GM18499 (cell line): Measurements from ENCODE around the gene JMJD6.
A peak's percentile ranks its signal among the peaks of the same experiment; 100 is the strongest.

Source experiments
- ATAC-seq: cut with Tn5 transposase; IDR thresholded peaks from one replicate; pipeline ENCODE4 v1.9.1; 2021; ENCODE audit warnings: moderate number of reproducible peaks; ENCODE audit not compliant: insufficient read depth, unreplicated experiment

The JMJD6 gene

GRCh38 chr17:76683011-76683755 is 43.2 kb downstream of the JMJD6 start:
- no peak for ATAC-seq

GRCh38 chr17:76682296-76682695 is 44.1 kb downstream of the JMJD6 start:
- no peak for ATAC-seq

GRCh38 chr17:76681222-76682137 is 44.9 kb downstream of the JMJD6 start:
- no peak for ATAC-seq

- no peak for ATAC-seq
Measured at GRCh38 chr17:76679239-76679638, 47.2 kb downstream of the JMJD6 start.

- ATAC-seq = no peak
Measured at GRCh38 chr17:76678330-76678729, 48.1 kb downstream of the JMJD6 start.

GRCh38 chr17:76677406-76677805 is 49.0 kb downstream of the JMJD6 start:
- ATAC-seq = no peak

- no peak for ATAC-seq
Measured at GRCh38 chr17:76676629-76677028, 49.8 kb downstream of the JMJD6 start.

GRCh38 chr17:76675648-76676047 is 50.8 kb downstream of the JMJD6 start:
- no peak for ATAC-seq

- ATAC-seq = no peak
Measured at GRCh38 chr17:76674600-76674999, 51.8 kb downstream of the JMJD6 start.

GRCh38 chr17:76673729-76674128 is 52.7 kb downstream of the JMJD6 start:
- no peak for ATAC-seq

GRCh38 chr17:76672892-76673291 is 53.5 kb downstream of the JMJD6 start:
- no peak for ATAC-seq

- ATAC-seq = no peak
Measured at GRCh38 chr17:76672270-76672851, 54.0 kb downstream of the JMJD6 start.

- ATAC-seq = no peak
Measured at GRCh38 chr17:76671912-76672262, 54.5 kb downstream of the JMJD6 start.

- ATAC-seq = peak; percentile 92
Measured at GRCh38 chr17:76671123-76671911, 55.1 kb downstream of the JMJD6 start.

- ATAC-seq = no peak
Measured at GRCh38 chr17:76670718-76671122, 55.7 kb downstream of the JMJD6 start.

GRCh38 chr17:76670020-76670717 is 56.2 kb downstream of the JMJD6 start:
- no peak for ATAC-seq
